SK-N-SH (cell line): ENCODE results near the gene CNDP2.

ENCODE experiments used
- CTCF ChIP-seq: fragments of 200-600 bp; sonication (generic); IDR thresholded peaks from 2 replicates; pipeline ENCODE4 v1.6.1; 2017; ENCODE audit warnings: antibody characterized with exemption, mild to moderate bottlenecking, moderate library complexity
- EZH2phosphoT487 ChIP-seq: fragments of 200-600 bp; sonication (generic); IDR thresholded peaks from 2 replicates; pipeline ENCODE4 v1.6.1; 2017; ENCODE audit warnings: low read depth, mixed run types, mild to moderate bottlenecking, antibody characterized with exemption, moderate library complexity, borderline replicate concordance
- FOXM1 ChIP-seq: IDR thresholded peaks from 2 replicates; pipeline ENCODE4 v1.4.0; 2012; ENCODE audit warnings: low read depth, mild to moderate bottlenecking
- MAX ChIP-seq: IDR thresholded peaks from 2 replicates; pipeline ENCODE4 v1.4.0; 2012; ENCODE audit warnings: low read depth
- MXI1 ChIP-seq: IDR thresholded peaks from 2 replicates; pipeline ENCODE4 v1.6.1; 2012; ENCODE audit warnings: mild to moderate bottlenecking, low read depth, low read length, improper control_type of control experiment
- POLR2AphosphoS5 ChIP-seq: IDR thresholded peaks from 2 replicates; pipeline ENCODE4 v1.6.1; 2012; ENCODE audit warnings: low read depth, low read length
- REST ChIP-seq: IDR thresholded peaks from 2 replicates; pipeline ENCODE4 v1.6.1; 2012; ENCODE audit warnings: mild to moderate bottlenecking, low read depth, low read length, moderate library complexity
- RFX5 ChIP-seq: IDR thresholded peaks from 2 replicates; pipeline ENCODE4 v1.6.1; 2012; ENCODE audit warnings: mild to moderate bottlenecking, improper control_type of control experiment, low read length
- USF2 ChIP-seq: fragments of 150-350 bp; IDR thresholded peaks from 2 replicates; pipeline ENCODE4 v1.6.1; 2017; ENCODE audit warnings: antibody characterized with exemption, low read length, low read depth, borderline replicate concordance
- ZBTB33 ChIP-seq: IDR thresholded peaks from 2 replicates; pipeline ENCODE4 v1.4.0; 2012; ENCODE audit warnings: low read depth, borderline replicate concordance

- TF ChIP-seq CTCF (no peak), MXI1 (no peak), RFX5 (no peak), REST (no peak), USF2 (no peak), ZBTB33 (no peak), POLR2AphosphoS5 (no peak), EZH2phosphoT487 (no peak), FOXM1 (no peak), MAX (no peak)
Observed at GRCh38 chr18:74478316-74478715, 17.8 kb upstream of the CNDP2 start.
